ENCODE measurements around the gene HMG20A. TPM values are rescaled to one million over a fixed set of nuclear protein-coding genes. Genes with fewer than 3 reads are reported as not detected.

HMG20A gene
- total RNA-seq, 1 experiment from 2014 or later = 60.2 TPM

DNA sequence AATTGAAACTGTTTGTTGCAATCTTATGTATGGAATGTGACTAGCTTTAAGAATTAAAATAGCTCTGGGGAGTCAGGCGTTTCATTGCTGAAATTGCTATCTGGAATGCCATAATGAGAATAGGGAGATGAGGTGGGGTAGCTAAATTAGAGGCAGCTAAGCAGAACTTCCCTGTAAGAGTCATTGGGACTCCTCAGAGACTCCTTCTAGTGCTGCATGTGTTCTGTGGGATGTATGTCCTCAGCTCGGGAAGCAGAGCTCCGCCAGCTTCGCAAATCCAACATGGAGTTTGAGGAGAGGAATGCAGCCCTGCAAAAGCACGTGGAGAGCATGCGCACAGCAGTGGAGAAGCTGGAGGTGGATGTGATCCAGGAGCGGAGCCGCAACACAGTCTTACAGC, 57.4 kb downstream of the HMG20A start:
- Histone ChIP-seq H2BK15ac (ENCODE audit: low read depth, low read length) (no peak overlapping the region), H4K91ac (ENCODE audit: insufficient read length, low read depth, low read length) (no peak overlapping the region), H2BK20ac (ENCODE audit: low read depth, low read length, poor library complexity, severe bottlenecking) (no peak overlapping the region), H3K4ac (ENCODE audit: low read depth, low read length) (no peak overlapping the region), H3K79me2 (ENCODE audit: insufficient read depth, low read length) (no peaks in the 10 kb centered on the region), H3K4me1 (ENCODE audit: insufficient read depth, low read length) (peaks cover 8% of the 10 kb centered on the region; the same call in 1 of the 2 replicates), H4K8ac (replicated peaks; ENCODE audit: insufficient read length, low read depth, low read length) (no peak overlapping the region), H3K23me2 (ENCODE audit: insufficient read length, low read depth, low read length, poor library complexity, severe bottlenecking) (no peaks in the 10 kb centered on the region), H4K5ac (ENCODE audit: insufficient read length, low read depth, low read length) (no peak overlapping the region), H2AK5ac (ENCODE audit: insufficient read length, low read length) (no peak overlapping the region), H2BK5ac (ENCODE audit: insufficient read length, low read length) (no peak overlapping the region), H4K20me1 (ENCODE audit: control insufficient read depth, insufficient read depth, insufficient read length) (no peaks in the 10 kb centered on the region), H3K9me3 (ENCODE audit: control insufficient read depth, low read depth, low read length) (no peaks in the 10 kb centered on the region), H3K23ac (ENCODE audit: insufficient read length, low read depth, low read length) (no peak overlapping the region), H3K27me3 (ENCODE audit: insufficient read depth, low read length) (no peaks in the 10 kb centered on the region), H3K18ac (ENCODE audit: insufficient read length, low read depth, low read length) (no peak overlapping the region), H3K56ac (ENCODE audit: insufficient read length, low read depth, low read length) (no peak overlapping the region), H3K14ac (ENCODE audit: insufficient read depth, low read length) (no peak overlapping the region), H3K27ac (ENCODE audit: insufficient read length, low read depth, low read length) (no peak overlapping the region), H3K4me2 (ENCODE audit: insufficient read depth, insufficient read length, low read length) (no peak overlapping the region), H2AFZ (ENCODE audit: low read length) (no peak overlapping the region), H3K79me1 (ENCODE audit: insufficient read depth, low read depth, low read length, poor library complexity, severe bottlenecking) (no peaks in the 10 kb centered on the region), H2BK12ac (ENCODE audit: insufficient read length, low read depth, low read length) (no peak overlapping the region), H2BK120ac (ENCODE audit: low read depth, low read length, poor library complexity, severe bottlenecking) (no peak overlapping the region), H3K9ac (ENCODE audit: extremely low read depth, insufficient read length, low read length) (no peak overlapping the region), H3T11ph (ENCODE audit: low read length) (no peak overlapping the region)
- no peak for DNase-seq
- Mint-ChIP-seq H3K9me3 (no peaks in the 10 kb centered on the region), H3K4me3 (no peak overlapping the region), H3K27me3 (ENCODE audit: low read depth) (no peaks in the 10 kb centered on the region), H3K36me3 (ENCODE audit: insufficient read depth in 1 of 3, low read depth in 3 of 3) (peaks cover 11 to 42% (median 28%) of the 10 kb centered on the region in 3 experiments), H3K4me1 (peaks cover 39 to 48% of the 10 kb centered on the region in 2 experiments), H3K27ac (peak overlapping the region in 1 of 3 experiments; percentile 86; a peak in 2 of 7 replicates)
- no CpG with 5 or more reads among the region's 8 CpGs for WGBS (ENCODE audit: extremely low coverage, insufficient read length, low lambda C conversion rate)
- TF ChIP-seq CTCF (conservative IDR thresholded peaks at IDR 0.05) = no peak

All from H9 (cell line).